HEK293T (cell line): ENCODE results near the gene GFI1B.

ENCODE experiments used
- BHLHE40 ChIP-seq: fragments of 450-650 bp; IDR thresholded peaks from 2 replicates; pipeline ENCODE4 v1.6.1; 2016; ENCODE audit warnings: mild to moderate bottlenecking, moderate library complexity, borderline replicate concordance
- CTBP1 ChIP-seq: fragments of 450-650 bp; IDR thresholded peaks from 2 replicates; pipeline ENCODE4 v1.6.1; 2016; ENCODE audit warnings: borderline replicate concordance
- ELF4 ChIP-seq: fragments of 450-650 bp; IDR thresholded peaks from 2 replicates; pipeline ENCODE4 v1.6.1; 2017; ENCODE audit warnings: antibody characterized with exemption
- FOXA1 ChIP-seq: fragments of 450-650 bp; IDR thresholded peaks from 2 replicates; pipeline ENCODE4 v1.6.1; 2016; ENCODE audit warnings: mild to moderate bottlenecking
- FOXK2 ChIP-seq: fragments of 450-650 bp; IDR thresholded peaks from 2 replicates; pipeline ENCODE4 v1.6.1; 2016; ENCODE audit warnings: mild to moderate bottlenecking
- LEF1 ChIP-seq: fragments of 450-650 bp; IDR thresholded peaks from 2 replicates; pipeline ENCODE4 v1.6.1; 2017; ENCODE audit warnings: mild to moderate bottlenecking, borderline replicate concordance
- PKNOX1 ChIP-seq: fragments of 450-650 bp; IDR thresholded peaks from 2 replicates; pipeline ENCODE4 v1.6.1; 2016
- SP1 ChIP-seq: fragments of 450-650 bp; IDR thresholded peaks from 2 replicates; pipeline ENCODE4 v1.6.1; 2017
- SUZ12 ChIP-seq: fragments of 450-650 bp; IDR thresholded peaks from 2 replicates; pipeline ENCODE4 v1.6.1; 2016; ENCODE audit warnings: mild to moderate bottlenecking
- TARDBP ChIP-seq: fragments of 450-650 bp; IDR thresholded peaks from 2 replicates; pipeline ENCODE4 v1.6.1; 2016
- ZNF384 ChIP-seq: fragments of 450-650 bp; IDR thresholded peaks from 2 replicates; pipeline ENCODE4 v1.6.1; 2016

DNA sequence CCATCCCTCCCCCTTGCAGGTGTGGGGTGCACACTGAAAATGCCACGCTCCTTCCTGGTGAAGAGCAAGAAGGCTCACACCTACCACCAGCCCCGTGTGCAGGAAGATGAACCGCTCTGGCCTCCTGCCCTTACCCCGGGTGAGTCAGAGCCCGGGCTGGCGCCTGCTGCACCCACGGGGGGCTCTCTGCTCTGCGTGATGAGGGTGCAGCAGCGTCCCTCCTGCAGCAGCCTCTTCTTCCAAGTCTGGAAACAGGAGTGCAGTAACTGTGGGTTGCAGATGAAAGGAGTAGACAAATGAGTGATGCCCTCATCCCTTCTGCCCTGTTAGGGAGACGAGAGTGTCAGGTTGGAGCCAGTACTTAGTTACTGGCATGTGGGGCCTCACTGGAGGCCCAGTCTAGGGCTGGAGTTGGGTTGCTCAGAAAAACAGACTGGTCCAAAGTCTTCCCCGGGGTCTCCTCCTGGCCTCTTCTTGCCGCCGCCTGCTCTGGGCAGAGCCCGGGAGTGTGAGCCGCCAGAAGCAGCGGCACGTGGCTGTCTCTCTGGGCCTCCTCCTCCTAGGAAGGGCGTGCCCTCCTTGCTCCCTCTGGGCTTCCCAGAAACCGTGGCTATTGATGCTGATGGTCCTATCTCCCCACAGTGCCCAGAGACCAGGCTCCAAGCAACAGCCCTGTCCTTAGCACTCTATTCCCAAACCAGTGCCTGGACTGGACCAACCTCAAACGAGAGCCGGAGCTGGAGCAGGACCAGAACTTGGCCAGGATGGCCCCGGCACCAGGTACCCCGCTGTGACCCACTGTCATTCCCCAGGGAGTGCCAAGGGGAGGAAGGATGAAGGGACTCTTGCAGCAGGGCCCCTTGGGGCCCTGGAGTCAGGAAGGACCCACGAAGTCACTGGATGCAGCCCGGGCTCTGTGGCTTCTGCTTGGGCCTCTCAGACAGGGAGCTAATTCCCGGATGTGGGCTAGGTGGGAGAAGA, 8.4 kb downstream of the GFI1B start:
- TF ChIP-seq BHLHE40 (no peak), SP1 (no peak), CTBP1 (no peak), FOXA1 (no peak), SUZ12 (no peak), TARDBP (no peak), ELF4 (no peak), ZNF384 (no peak), LEF1 (no peak), FOXK2 (no peak), PKNOX1 (no peak)
